WTC11 (cell line): ENCODE measurements around the gene PRKAG2.

Source experiments
- CTCF ChIP-seq: fragments of 200-600 bp; IDR thresholded peaks from 2 replicates; pipeline ENCODE4 v1.8.0; 2022; ENCODE audit warnings: antibody characterized with exemption
- SMAD4 ChIP-seq: sonication (generic); formaldehyde crosslinking; IDR thresholded peaks from 2 replicates; pipeline ENCODE4 v1.8.0; 2022; ENCODE audit warnings: mild to moderate bottlenecking, missing genetic modification reagents
- USF2 ChIP-seq: sonication (generic); formaldehyde crosslinking; IDR thresholded peaks from 2 replicates; pipeline ENCODE4 v1.8.1; 2023; ENCODE audit warnings: mild to moderate bottlenecking, missing genetic modification reagents, moderate library complexity
- ZNF263 ChIP-seq: sonication (generic); formaldehyde crosslinking; IDR thresholded peaks from 2 replicates; pipeline ENCODE4 v1.8.1; 2022; ENCODE audit warnings: low read depth, mild to moderate bottlenecking, moderate library complexity, missing genetic modification reagents

GRCh38 chr7:151669762-151670161 lies 207.2 kb downstream of the PRKAG2 start:
- TF ChIP-seq CTCF (no peak), SMAD4 (no peak), USF2 (CRISPR knock-in tag) (no peak), ZNF263 (no peak)
